Measurements from ENCODE around the gene CYP2B6.
"Not testable (repeated sequence)": the region's sequence is repeated elsewhere in the genome, so short reads cannot be mapped to it uniquely, and the experiment has no call there.

The CYP2B6 gene

DNA sequence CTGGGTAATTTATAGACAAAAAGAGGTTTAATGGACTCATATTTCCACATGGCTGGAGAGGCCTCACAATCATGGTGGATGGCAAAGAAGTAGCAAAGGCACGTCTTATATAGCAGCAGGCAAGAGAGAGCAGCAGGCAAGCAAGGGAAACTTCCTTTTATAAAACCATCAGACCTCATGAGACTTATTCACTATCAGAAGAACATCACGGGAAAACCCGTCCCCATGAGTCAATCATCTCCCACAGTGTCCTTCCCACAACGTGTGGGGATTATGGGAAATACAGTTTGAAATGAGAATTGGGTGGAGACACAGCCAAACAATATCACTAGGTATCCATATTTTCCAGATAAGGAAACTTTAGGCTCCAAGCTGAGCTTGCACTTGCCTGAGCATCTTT lies 9.5 kb upstream of the CYP2B6 start:
- DNase-seq: no peak

DNA sequence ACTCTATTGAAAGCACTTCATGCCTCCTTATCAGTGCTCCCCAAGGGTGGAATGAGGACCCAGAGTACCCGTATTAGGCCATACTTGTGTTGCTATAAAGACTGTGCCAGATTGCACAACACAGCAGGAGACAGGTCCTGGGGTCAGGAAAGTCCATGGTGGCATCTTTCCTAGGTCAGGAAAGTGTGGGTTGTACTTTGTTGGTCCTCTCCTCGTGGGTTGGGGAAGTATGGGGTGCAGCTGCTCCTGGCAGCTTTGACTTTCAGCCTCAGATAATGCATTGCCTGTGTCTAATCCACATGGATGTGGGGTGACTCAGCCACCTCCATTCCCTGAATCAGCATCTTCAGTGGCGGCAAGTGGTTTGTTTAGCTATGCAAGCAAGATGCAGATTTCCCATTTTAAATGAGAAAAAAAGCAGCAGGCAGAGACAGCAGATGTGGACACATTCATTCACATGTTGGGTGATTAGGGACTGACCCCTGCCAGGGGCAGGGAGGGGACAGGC lies 8.4 kb upstream of the CYP2B6 start:
- DNase-seq: no peak

DNA sequence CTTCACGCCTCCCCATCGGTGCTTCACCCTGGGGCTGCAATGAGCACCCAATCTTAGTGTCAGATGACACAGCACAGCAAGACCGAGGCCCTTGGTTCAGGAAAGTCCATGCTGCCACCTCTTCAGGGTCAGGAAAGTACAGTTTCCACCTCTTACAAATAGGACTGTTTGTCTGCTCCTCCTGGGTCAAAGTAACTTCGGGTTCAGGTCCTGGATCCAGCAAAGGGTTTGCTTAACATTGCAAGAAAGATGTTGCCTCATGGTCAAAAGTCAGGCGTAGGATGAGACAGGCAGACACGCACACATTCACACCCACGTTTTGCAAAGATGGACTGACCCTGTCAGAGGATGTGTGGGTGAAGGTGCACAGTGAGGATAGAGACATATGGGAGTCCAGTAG lies 1.6 kb upstream of the CYP2B6 start:
- DNase-seq: no peak

DNA sequence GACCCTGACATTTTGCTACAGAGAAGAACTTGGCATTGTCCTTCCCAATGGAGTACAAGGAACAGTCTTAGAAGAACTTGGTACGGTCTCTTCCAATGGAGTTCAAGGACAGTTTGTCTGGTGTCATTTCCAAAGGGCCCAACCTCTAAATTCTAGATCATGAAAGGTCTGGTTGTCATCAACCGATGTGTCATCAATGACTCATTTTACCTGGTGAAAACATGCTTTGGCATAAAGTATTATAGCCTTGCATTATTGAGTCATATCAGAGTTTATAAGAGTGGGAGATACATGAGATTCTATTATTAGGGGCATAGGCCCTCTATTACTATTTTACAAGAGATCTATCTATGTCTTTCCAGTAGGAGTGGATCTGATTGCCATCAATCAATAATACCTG lies 4.3 kb downstream of the CYP2B6 start:
- DNase-seq: no peak

DNA sequence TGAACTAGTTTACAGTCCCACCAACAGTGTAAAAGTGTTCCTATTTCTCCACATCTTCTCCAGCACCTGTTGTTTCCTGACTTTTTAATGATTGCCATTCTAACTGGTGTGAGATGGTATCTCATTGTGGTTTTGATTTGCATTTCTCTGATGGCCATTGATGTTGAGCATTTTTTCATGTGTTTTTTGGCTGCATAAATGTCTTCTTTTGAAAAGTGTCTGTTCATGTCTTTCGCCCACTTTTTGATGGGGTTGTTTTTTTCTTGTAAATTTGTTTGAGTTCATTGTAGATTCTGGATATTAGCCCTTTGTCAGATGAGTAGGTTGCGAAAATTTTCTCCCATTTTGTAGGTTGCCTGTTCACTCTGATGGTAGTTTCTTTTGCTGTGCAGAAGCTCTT lies 7.9 kb downstream of the CYP2B6 start:
- not testable (repeated sequence) for DNase-seq

DNA sequence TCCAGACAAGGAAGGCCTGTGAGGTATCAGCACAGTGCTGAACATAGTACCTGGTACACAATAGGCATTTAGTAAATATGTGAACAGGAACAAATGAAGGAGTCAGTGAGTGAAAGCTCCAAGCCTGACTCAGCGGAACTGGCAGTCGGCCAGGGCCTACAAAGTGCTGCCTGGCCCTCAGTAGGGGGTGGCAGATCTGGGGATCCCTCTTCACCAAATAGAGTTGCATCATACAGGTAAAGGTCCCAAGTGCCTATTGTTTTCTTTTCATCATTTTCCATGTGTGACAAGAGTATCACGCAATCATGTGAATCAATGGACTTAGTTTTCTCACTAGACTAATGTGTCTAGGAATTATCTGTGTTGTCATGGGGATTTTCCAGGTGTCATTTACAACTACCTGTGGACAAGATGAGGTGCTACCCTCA lies 9.2 kb downstream of the CYP2B6 start:
- no peak for DNase-seq

DNA sequence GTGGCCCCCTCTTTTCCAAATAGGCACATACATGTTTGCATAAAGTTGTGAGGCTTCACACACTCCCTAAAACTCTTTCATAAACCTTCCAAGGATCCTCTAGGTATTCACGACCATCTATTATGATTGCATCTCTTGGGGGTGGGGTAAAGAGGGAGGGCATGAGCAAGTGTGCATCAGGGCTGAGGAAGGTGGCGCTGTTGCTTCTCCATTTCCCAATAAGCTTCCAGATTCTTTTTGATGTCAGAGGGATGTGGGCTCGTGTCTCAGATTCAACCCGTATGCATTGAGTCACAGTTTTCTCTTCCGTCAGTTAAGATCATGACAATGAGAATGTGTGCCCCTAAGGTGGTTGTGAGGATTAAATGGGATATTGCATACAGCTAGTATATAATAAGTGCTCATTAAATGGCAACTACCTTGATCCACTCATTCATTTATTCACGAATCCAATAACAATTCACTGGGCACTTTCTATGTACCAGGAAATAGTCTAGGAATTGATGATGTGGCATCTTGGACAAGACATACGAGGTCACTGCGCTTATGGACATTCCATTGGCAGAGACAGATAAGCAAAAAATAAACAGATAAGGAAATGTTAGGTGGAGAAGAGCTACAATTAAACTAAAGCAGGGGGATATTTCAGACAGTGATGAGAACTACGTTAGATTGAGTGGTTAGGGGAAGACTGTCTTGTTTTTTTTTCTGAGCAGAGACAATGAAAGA lies 10.3 kb downstream of the CYP2B6 start:
- no peak for DNase-seq

DNA sequence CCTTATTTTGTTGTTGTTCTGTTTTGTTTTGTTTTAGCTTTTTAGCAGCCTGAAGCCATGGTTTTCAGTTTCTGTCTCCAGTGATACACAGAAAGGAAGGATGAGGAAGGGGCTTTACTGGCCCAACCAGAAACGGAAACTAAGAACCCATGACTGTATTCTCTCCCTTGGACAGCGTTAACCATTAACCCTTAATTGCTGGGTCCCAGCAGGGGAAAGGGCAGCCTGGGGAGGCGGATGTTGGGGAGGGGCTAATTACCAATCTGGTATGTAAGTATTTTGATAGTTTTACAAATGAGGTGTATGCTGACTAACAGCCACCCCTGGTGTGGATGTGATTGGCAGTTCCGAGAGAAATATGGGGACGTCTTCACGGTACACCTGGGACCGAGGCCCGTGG lies 12.6 kb downstream of the CYP2B6 start:
- DNase-seq: not testable (repeated sequence)

DNA sequence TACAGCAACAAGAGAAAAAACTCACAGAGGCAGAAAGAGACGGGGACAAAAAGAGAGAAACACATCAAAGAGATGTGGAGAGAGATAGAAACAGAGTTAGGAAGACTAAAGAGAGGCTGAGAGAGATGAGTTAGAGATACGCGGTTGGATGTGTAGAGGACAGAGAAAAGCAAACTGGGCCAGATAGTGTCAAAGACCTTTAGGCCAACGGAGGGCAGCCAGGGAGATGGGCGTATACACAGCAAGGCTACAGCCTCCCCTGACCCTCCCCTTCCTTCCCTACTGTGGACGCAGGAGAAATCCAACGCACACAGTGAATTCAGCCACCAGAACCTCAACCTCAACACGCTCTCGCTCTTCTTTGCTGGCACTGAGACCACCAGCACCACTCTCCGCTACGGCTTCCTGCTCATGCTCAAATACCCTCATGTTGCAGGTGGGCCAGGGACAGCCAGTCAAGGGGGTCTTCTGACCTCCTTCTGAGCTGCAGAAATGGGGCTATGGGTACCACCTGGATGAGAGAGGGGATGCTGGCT lies 18.7 kb downstream of the CYP2B6 start:
- no peak for DNase-seq

DNA sequence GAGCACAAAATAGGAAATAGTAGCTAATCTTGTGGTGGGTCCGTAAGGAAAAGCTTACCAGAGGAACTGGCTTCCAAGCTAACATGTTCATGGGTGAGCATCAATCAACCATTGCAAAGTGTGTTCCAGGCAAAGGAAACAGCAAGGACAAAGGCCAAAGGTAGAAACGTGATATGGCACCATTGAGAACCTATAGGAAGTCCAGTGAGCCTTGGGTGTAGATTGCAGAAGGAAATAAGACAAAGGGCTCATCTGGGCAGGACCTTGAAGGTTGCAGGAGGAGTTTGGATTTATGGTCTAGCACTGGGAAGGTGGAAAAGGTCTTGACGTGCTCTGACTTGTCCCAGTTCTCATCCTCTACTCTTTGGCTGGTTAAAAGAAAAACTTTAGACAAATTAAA lies 22.3 kb downstream of the CYP2B6 start:
- DNase-seq: no peak

DNA sequence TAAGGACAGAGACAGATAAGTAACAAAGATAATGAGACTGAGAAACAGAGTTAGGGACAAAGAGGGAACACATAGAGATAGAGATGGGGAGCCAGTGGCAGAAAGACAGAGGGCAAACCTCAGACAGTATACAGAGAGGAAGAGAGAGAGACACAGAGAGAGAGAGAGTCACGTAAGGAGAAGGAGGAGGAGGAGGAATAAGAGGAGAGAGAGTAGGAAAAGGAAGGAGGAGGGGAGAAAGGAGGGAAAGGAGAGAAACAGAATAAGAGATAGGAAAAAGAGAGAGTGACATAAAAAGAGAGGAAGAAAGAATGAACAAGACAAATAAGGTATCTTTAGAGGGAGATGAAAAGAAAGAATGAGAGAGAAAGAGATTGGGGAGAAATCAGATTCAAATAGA lies 23.6 kb downstream of the CYP2B6 start:
- no peak for DNase-seq

DNA sequence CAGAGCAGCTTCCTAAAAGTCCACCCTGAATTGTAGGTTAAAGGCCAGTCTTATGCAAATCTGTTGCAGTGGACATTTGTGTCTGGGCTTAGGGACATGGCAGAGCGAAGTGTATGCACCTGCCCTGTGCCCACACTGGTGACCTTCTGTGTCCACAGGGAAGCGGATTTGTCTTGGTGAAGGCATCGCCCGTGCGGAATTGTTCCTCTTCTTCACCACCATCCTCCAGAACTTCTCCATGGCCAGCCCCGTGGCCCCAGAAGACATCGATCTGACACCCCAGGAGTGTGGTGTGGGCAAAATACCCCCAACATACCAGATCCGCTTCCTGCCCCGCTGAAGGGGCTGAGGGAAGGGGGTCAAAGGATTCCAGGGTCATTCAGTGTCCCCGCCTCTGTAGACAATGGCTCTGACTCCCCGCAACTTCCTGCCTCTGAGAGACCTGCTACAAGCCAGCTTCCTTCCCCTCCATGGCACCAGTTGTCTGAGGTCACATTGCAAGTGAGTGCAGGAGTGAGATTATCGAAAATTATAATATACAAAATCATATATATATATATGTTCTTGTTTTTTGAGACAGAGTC lies 25.5 kb downstream of the CYP2B6 start:
- no peak for DNase-seq

DNA sequence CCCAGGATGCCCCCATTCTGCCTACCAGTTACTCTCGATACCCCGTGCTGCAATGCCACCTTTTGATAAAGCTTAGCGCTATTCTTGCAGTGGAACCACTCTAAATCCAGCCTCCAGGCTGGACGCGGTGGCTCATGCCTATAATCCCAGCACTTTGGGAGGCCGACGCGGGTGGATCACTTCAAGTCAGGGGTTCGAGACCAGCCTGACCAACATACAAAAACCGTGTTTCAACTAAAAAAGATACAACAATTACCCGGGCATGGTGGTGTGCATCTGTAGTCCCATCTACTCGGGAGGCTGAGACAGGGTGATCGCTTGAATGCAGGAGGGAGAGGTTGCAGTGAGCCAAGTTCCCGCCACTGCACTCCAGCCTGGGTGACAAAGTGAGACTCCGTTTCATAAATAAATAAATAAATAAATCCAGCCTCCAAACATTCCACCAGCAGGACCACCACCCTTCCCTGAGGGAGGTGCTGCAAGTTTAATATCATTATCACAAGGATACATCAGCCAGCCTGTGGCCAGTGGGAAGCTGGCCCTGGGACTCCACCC lies 27.7 kb downstream of the CYP2B6 start:
- DNase-seq: no peak

DNA sequence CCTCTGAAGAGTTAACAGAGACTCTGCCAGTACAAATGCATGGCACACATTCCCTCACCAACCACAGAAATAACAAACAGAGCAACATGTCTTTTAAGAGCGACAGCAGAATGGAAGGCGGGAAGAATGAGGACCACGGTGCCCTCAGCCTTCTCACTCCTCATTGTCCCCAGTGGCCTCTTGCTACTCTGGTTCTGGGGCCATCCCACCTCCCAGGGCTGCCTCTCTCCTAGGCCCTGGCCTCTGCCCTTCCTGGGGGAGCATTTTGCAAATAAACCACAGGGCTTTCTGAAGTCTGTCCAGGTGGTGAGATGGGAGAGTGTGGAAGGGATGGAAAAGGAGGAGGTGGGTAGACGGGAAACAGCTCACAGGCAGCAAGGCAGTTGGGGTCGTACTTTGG lies 28.3 kb downstream of the CYP2B6 start:
- DNase-seq: no peak

DNA sequence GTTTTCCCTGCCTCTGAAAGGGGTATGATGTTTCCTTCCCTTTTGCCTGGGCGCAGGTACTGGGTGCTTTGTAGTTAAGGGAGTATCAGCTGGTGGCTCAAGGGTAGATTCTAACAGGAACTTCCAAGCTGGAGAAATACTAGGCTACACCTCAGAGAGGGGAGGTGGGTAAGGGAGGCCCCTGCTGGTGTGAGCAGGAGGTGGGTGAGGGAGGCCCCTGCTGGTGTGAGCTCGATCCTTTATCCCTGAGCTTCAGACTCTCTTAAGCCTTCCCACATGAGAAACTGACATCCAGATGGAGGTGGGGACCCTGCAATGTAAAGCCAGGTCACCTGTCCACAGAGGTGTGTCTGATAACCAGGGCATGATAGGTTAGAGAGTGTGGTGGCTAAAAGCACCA lies 32.1 kb downstream of the CYP2B6 start:
- DNase-seq: no peak

DNA sequence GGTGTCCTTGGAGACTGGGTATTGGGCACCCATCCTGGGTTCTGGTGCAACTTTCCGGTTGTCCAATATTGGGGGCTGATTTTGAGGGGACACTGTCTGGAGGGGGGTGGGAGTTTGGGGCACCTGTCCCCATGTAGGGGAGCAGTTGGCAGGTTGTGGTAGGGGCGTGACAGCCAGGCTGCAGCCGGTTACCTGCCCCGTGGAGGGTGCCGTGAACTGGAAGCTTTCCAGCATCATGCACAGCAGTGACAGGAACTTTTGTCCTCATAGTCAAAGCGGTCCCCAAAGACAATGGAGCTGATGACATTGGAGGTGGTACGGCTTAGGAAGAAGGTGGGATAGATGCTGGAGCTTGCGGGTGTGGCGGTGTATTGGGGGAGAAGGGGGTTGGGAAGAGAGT lies 34.3 kb downstream of the CYP2B6 start:
- DNase-seq: no peak

DNA sequence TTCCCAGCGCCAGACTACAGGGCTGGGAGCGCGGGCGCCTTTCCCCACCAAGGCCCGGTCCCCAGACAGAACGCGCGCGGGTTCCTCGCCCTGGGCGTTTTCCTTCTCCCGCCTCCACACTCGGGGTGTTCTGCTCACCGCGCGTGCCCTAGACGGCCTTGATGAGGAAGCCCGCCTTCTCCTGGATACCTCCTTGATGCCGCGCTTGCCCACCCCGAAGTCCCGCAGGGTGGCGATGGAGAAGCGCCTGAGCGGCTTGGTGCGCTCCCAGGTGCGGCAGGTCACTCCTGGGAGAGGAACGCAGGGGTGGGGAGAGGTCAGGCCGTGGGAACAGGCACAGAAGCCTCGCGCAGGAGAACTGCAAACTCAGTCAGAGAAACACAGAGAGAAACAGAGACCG lies 34.8 kb downstream of the CYP2B6 start:
- no peak for DNase-seq

DNA sequence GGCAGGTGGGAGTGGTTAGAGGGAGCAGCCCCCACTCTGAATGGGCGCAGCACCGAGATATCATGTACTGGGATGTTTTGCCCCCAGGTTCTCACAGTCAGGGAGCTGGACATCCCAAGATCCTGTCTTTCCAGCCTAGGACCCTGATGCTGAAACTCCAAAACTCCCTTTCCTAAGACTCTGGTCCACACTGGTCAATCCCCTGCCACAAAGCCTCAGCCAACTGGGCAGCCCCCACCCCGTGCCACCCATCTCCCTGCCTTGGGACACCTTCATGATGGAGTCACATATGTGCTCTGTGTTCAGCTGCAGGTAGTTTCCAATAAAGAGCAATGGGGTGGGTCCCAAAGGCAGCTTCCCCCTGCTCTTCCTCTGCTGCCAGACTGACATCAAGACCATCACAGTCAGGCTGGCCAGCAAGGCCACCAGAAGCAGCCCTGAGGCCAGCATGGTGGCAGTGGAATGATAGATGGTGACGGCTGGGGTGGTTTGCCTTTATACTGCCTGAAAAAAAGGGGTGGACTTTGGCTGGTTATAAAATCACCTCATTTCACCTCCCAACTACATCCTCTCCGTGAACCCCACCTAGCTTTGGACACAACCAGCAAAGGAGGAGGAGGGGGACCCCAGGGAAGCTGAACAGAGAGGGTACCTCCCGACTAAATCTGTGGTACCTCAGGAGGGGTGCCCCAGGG lies 36.3 kb downstream of the CYP2B6 start:
- no peak for DNase-seq

DNA sequence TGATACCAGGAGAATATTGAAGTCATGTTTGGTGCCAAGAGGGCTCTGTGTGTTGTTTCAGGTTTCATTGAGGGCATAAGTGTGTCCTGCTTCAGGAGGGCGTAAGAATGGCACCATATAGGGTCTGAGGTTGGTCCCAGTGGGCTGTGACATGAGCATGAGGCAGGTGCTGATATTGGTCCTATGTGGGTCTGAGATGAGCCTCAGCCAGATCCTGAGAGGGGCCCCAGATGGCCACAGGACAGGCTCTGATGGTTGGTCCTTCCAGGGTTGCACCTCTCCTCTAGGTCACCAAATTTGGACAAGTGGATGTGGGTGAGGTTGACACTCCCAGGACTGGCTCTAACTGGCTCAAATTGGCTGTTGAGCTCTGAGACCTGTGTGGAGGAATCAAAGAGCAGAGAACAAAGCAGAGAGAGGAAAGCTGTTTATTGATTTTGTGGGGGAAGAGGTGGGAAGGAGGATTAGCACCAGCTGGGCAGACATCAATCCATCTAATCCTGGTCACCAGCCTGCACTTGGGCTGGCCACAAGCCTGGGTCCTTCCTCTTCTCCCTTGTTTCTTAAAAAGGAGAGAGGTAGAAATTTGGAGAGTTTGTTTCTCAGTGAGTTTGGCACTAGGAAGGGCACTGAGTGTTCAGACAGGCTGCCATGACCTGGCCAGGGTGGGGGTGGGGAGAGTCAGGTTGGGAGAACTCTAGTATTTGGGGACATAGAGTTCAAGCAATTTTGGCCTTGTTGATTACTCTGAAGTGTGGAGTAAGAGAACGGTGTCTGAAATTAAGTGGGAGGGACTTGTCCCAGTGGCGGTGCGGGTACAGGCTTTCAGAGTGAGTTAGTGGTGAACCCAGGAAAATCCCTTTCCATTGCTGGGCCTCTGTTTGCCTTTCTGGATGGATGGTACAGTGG lies 38.7 kb downstream of the CYP2B6 start:
- DNase-seq: no peak

DNA sequence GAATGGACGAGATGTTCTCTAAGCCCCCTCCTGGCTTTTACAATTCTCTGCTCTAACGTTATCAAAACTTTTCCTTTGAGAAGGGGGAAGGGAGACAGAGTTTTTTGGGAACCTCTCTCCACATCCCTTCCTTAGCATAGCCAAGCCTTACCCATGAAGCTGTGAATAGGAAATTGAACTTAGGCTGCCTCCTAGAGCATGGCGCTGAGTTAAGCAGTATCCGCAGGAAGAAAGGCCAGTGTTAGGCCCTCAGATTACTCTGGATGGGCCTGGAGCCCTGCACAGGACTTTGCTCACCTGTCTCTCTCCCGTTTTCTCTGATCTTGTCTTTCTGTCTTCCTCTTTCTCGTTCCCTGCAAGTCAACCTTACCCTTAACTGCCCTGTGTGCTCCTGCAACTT lies 39.6 kb downstream of the CYP2B6 start:
- DNase-seq: no peak

DNA sequence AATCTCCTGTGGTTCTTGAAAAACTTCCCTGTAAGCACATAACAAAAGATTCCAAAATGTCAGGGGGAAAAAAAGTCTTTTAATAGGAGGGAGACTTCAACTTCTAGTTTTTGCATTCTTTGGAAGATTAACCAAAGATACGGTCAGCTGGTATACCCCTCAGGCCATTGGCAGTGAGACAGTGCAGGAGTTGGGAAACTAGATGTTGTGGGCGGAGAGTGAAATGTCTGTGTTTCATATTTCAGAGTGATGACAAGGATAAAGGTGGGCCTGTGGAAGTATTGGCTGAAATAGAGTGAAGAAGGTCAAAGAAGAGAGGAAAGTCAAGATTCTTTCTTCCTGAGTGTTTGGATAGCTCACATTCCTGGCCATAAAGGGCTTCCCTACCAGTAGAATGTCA lies 40.8 kb downstream of the CYP2B6 start:
- DNase-seq: no peak

DNA sequence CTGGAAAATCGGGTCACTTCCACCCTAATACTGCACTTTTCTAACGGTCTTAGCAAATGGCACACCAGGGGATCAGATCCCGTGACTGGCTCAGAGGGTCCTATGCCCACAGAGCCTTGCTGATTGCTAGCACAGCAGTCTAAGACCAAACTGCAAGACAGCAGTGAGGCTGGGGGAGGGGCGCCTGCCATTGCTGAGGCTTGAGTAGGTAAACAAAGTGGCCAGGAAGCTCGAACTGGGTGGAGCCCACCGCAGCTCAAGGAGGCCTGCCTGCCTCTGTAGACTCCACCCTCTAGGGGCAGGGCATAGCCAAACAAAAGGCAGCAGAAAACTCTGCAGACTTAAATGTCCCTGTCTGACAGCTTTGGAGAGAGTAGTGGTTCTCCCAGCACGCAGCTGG lies 42.2 kb downstream of the CYP2B6 start:
- not testable (repeated sequence) for DNase-seq

DNA sequence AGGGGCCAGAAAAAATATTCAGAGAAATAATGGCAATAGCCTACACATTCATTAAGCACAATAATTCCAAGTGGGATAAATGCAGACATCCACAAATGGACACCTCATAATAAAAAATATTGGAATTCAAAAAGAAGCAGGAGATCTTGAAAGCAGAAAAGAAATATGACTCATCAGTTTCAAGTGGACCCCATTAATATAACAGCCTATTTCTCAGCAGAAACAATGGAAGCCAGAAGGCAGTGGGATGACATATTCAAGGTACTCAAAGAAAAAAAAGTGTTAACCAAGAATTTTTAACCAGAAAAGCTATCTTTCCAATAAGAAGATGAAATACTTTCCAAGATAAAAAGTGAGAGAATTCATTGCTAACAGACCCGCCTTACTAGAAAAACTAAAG lies 48.7 kb downstream of the CYP2B6 start:
- DNase-seq: no peak

All from stimulated activated CD4-positive, alpha-beta T cell treated with anti-CD3 and anti-CD28 coated beads, Interleukin-4, amount 100 ng/mL, for 1 hour (primary cell).